Neural progenitor cell (in vitro differentiated cells): Measurements from ENCODE around the gene ZNF576.

Experiments
- CTCF ChIP-seq: fragments of 200-600 bp; sonication (generic); IDR thresholded peaks from 2 replicates; pipeline ENCODE4 v1.5.1; 2017; ENCODE audit warnings: antibody characterized with exemption, mild to moderate bottlenecking
- EZH2 ChIP-seq: fragments of 200-600 bp; sonication (generic); IDR thresholded peaks from 2 replicates; pipeline ENCODE4 v1.6.1; 2017; ENCODE audit warnings: antibody characterized with exemption, mild to moderate bottlenecking, moderate library complexity
- EZH2phosphoT487 ChIP-seq: fragments of 200-600 bp; sonication (generic); IDR thresholded peaks from 2 replicates; pipeline ENCODE4 v1.6.1; 2017; ENCODE audit warnings: antibody characterized with exemption

DNA sequence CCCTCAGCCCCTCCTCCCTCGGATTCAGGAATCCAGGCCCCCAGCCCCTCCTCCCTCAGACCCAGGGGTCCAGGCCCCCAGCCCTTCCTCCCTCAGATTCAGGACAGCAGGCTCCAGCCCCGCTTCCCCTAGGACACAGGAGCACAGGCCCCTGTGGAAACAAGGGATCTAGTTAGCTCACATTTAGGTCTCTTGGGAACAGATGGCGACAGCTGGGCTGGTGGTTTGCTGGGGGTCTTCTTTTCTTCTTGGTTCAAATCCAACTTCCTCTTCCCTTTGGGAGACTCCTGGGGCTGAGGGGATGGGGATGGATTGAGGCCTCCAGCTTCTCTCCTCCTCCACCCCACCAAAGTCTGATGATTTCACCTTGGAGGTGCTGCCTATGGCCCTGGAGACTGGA is 43.8 kb upstream of the ZNF576 start:
- TF ChIP-seq CTCF (no peak), EZH2 (no peak), EZH2phosphoT487 (no peak)
